Liver (tissue), 9 donors: Measurements from ENCODE around the gene SLC11A2. TPM values are rescaled to one million over a fixed set of nuclear protein-coding genes. Genes with fewer than 3 reads are reported as not detected.

Experiments
- DNase-seq: peaks from one replicate; pipeline ENCODE4 v3.0.0-alpha.2; 2017; ENCODE audit warnings: low spot score
- H3K27ac ChIP-seq, 2 donors: one replicate each; pipeline ENCODE4 v1.7.0; 2013; ENCODE audit warnings: inconsistent platforms in 2 of 2, low read length in 2 of 2, control low read depth in 1 of 2, low read depth in 1 of 2, mild to moderate bottlenecking in 1 of 2
- H3K27me3 ChIP-seq, 4 donors: one replicate each; pipeline versions ENCODE4 v1.6.1 to v1.7.0; 2013; ENCODE audit warnings: low read length in 3 of 4, inconsistent platforms in 1 of 4, mild to moderate bottlenecking in 1 of 4, moderate library complexity in 1 of 4; ENCODE audit not compliant: control insufficient read depth in 4 of 4, insufficient read depth in 4 of 4
- H3K36me3 ChIP-seq, 4 donors: one replicate each; pipeline versions ENCODE4 v1.6.1 to v1.7.0; 2013; ENCODE audit warnings: low read length in 3 of 4, mild to moderate bottlenecking in 3 of 4, low read depth in 1 of 4, moderate library complexity in 1 of 4; ENCODE audit not compliant: control insufficient read depth in 4 of 4, insufficient read depth in 3 of 4
- H3K4me1 ChIP-seq, 4 donors: one replicate each; pipeline versions ENCODE4 v1.6.1 to v1.7.0; 2013; ENCODE audit warnings: low read length in 3 of 4, mild to moderate bottlenecking in 3 of 4, moderate library complexity in 1 of 4; ENCODE audit not compliant: control insufficient read depth in 4 of 4, insufficient read depth in 4 of 4
- H3K4me3 ChIP-seq, 3 donors: one replicate each; pipeline versions ENCODE4 v1.6.1 to v1.7.0; 2013; ENCODE audit warnings: low read length in 3 of 3, control low read depth in 1 of 3, low read depth in 1 of 3, mild to moderate bottlenecking in 1 of 3
- H3K9ac ChIP-seq, 2 donors: one replicate each; pipeline ENCODE4 v1.7.0; 2013; ENCODE audit warnings: low read length in 2 of 2, mild to moderate bottlenecking in 2 of 2, moderate library complexity in 2 of 2, control low read depth in 1 of 2, low read depth in 1 of 2
- H3K9me3 ChIP-seq, 4 donors: one replicate each; pipeline versions ENCODE4 v1.6.1 to v1.7.0; 2013; ENCODE audit warnings: low read length in 3 of 4; ENCODE audit not compliant: control insufficient read depth in 4 of 4
- CTCF ChIP-seq: fragments of 150-350 bp; IDR thresholded peaks from 2 replicates; pipeline ENCODE4 v1.5.1; 2017; ENCODE audit warnings: improper control_type of control experiment, low read depth, low read length; ENCODE audit not compliant: missing input control
- EGR1 ChIP-seq, 2 donors: IDR thresholded peaks; 2 replicates each; pipeline ENCODE4 v1.6.1; 2016 to 2018; ENCODE audit warnings: antibody characterized with exemption in 2 of 2, low read depth in 2 of 2
- FOXA1 ChIP-seq: IDR thresholded peaks from 2 replicates; pipeline ENCODE4 v1.6.1; 2016; ENCODE audit warnings: antibody characterized with exemption
- FOXA2 ChIP-seq: IDR thresholded peaks from 2 replicates; pipeline ENCODE4 v1.6.1; 2016; ENCODE audit warnings: antibody characterized with exemption
- HNF4A ChIP-seq, 2 donors: conservative IDR thresholded peaks; 2 replicates each; pipeline ENCODE4 v1.6.1; 2016; ENCODE audit warnings: antibody characterized with exemption in 2 of 2, mild to moderate bottlenecking in 2 of 2
- HNF4G ChIP-seq: IDR thresholded peaks from 2 replicates; pipeline ENCODE4 v1.6.1; 2016; ENCODE audit warnings: antibody characterized with exemption
- JUND ChIP-seq, 2 donors: IDR thresholded peaks; 2 replicates each; pipeline ENCODE4 v1.6.1; 2016; ENCODE audit warnings: antibody characterized with exemption in 2 of 2
- MAX ChIP-seq: IDR thresholded peaks from 2 replicates; pipeline ENCODE4 v1.6.1; 2016; ENCODE audit warnings: antibody characterized with exemption
- NR2F2 ChIP-seq: IDR thresholded peaks from 2 replicates; pipeline ENCODE4 v1.6.1; 2016; ENCODE audit warnings: antibody characterized with exemption
- RAD21 ChIP-seq, 2 donors: IDR thresholded peaks; 2 replicates each; pipeline ENCODE4 v1.6.1; 2016; ENCODE audit warnings: antibody characterized with exemption in 2 of 2, mild to moderate bottlenecking in 2 of 2
- REST ChIP-seq: IDR thresholded peaks from 2 replicates; pipeline ENCODE4 v1.6.1; 2016; ENCODE audit warnings: antibody characterized with exemption, mild to moderate bottlenecking
- RXRA ChIP-seq, 2 donors: IDR thresholded peaks; 2 replicates each; pipeline ENCODE4 v1.6.1; 2017 to 2018; ENCODE audit warnings: antibody characterized with exemption in 2 of 2, mild to moderate bottlenecking in 1 of 2
- SP1 ChIP-seq: IDR thresholded peaks from 2 replicates; pipeline ENCODE4 v1.6.1; 2018; ENCODE audit warnings: antibody characterized with exemption, mild to moderate bottlenecking
- TAF1 ChIP-seq: conservative IDR thresholded peaks from 2 replicates; pipeline ENCODE4 v1.6.1; 2016; ENCODE audit warnings: antibody characterized with exemption, mild to moderate bottlenecking
- YY1 ChIP-seq: IDR thresholded peaks from 2 replicates; pipeline ENCODE4 v1.6.1; 2016; ENCODE audit warnings: antibody characterized with exemption, mild to moderate bottlenecking
- ZBTB33 ChIP-seq: IDR thresholded peaks from 2 replicates; pipeline ENCODE4 v1.6.1; 2016; ENCODE audit warnings: antibody characterized with exemption
- WGBS: extraction: QIAGEN DNeasy Blood & Tissue Kit; methylation state at CpG from one replicate; pipeline ENCODE4 v1.1.7; 2013; 5-methylcytosine and 5-hydroxymethylcytosine counted together
- polyA plus RNA-seq, 2 donors: library from polyadenylated mRNA; stranded (reverse) in 1 of 2; unstranded in 1 of 2; fragments of 200-250 nt in 1 of 2; fragments of >200 nt in 1 of 2; fragmentation: Nextera tagmentation in 1 of 2; extraction: Ambion mirVana in 1 of 2; gene quantifications; one replicate each; pipeline versions ENCODE4 v1.2.1 to v1.2.3, GENCODE V29; 2013 to 2015
- total RNA-seq, 2 donors: library from RNA; depleted of rRNA; stranded (reverse); fragments of >200 nt; gene quantifications; one replicate each; pipeline ENCODE4 v1.2.3, GENCODE V29; 2014
- TF ChIP-seq, protein P1 (sequence below): IDR thresholded peaks from 2 replicates; pipeline ENCODE4 v1.6.1; 2016; ENCODE audit warnings: antibody characterized with exemption
- donor health status: healthy.
- donor health status: healthy.
- donor health status: healthy.
- donor health status: healthy.
- donor health status: healthy.

SLC11A2 gene
- total and polyA plus RNA-seq, 4 donors = 15.2 to 108 (median 52.2) TPM

- DNase-seq = peak; percentile 44
- H3K4me3 ChIP-seq = no peak overlapping the region
- H3K27ac ChIP-seq = no peak overlapping the region
- H3K36me3 ChIP-seq = no peaks in the 10 kb centered on the region
- H3K4me1 ChIP-seq = peaks cover 0 to 19% (median 4%) of the 10 kb centered on the region in 4 donors
- H3K9ac ChIP-seq = no peak overlapping the region
- TF ChIP-seq CTCF (peak; percentile 40), REST (no peak), RAD21 (IDR thresholded peaks at IDR 0.05) (peak; percentile 73 to 77)
- H3K27me3 ChIP-seq = no peaks in the 10 kb centered on the region
- no peaks in the 10 kb centered on the region for H3K9me3 ChIP-seq
- WGBS = 28% methylated on average over 9 of the region's 9 CpGs
Observed at GRCh38 chr12:51028126-51028812, 2.1 kb upstream of the SLC11A2 start.

- H3K27ac ChIP-seq = no peak overlapping the region
- no peaks in the 10 kb centered on the region for H3K27me3 ChIP-seq
- 95% methylated on average over 15 of the region's 15 CpGs for WGBS
- H3K4me3 ChIP-seq = no peak overlapping the region
- H3K9me3 ChIP-seq = no peaks in the 10 kb centered on the region
- H3K9ac ChIP-seq = no peak overlapping the region
- no peaks in the 10 kb centered on the region for H3K36me3 ChIP-seq
- DNase-seq = no peak
- H3K4me1 ChIP-seq = peaks cover 0 to 26% (median 9%) of the 10 kb centered on the region in 4 donors
- no peak for TF ChIP-seq EGR1 (IDR thresholded peaks at IDR 0.05; ENCODE audit: low read depth in 2 of 2)
- TF ChIP-seq CTCF = no peak
- no peak for TF ChIP-seq ZBTB33
- TF ChIP-seq YY1 = no peak
- no peak for TF ChIP-seq REST
- TF ChIP-seq FOXA1 = no peak
- no peak for TF ChIP-seq HNF4A (conservative IDR thresholded peaks at IDR 0.05)
- TF ChIP-seq, protein P1, sequence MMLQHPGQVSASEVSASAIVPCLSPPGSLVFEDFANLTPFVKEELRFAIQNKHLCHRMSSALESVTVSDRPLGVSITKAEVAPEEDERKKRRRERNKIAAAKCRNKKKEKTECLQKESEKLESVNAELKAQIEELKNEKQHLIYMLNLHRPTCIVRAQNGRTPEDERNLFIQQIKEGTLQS = no peak
- no peak for TF ChIP-seq JUND (IDR thresholded peaks at IDR 0.05)
- TF ChIP-seq TAF1 = no peak
- no peak for TF ChIP-seq SP1
- no peak for TF ChIP-seq NR2F2
- TF ChIP-seq HNF4G = no peak
- TF ChIP-seq RXRA (IDR thresholded peaks at IDR 0.05) = no peak
- TF ChIP-seq FOXA2 = no peak
- TF ChIP-seq RAD21 (IDR thresholded peaks at IDR 0.05) = no peak
- no peak for TF ChIP-seq MAX
Observed at GRCh38 chr12:51027342-51027835, 1.2 kb upstream of the SLC11A2 start.
